Calu3 (cell line): Measurements from ENCODE around the gene CLTCL1. TPM values are rescaled to one million over a fixed set of nuclear protein-coding genes. Genes with fewer than 3 reads are reported as not detected.

Experiments used
- Bru-seq: library from RNA; stranded (reverse); fragments of 400-500 nt; gene quantifications from one replicate; lab custom pipeline; 2021; lab: Mats Ljungman, UMichigan
- BruChase-seq, 2 experiments: library from RNA; stranded (reverse); fragments of 400-500 nt; gene quantifications; one replicate each; lab custom pipeline; 2021; lab: Mats Ljungman, UMichigan
- BruUV-seq: library from RNA; stranded (reverse); fragments of 400-500 nt; replicated peaks from 2 replicates; lab custom pipeline; 2021; lab: Mats Ljungman, UMichigan
- CTCF ChIA-PET: fragments of 300-600 bp; sonication (Branson Sonifier 250); formaldehyde crosslinking; loops from one replicate; lab custom pipeline; 2022; ENCODE audit warnings: antibody characterized with exemption; lab: Charles Lee
- DNase-seq: peaks from one replicate; pipeline ENCODE4 v3.0.0; 2022
- H3K27ac Mint-ChIP-seq: one replicate; pipeline ENCODE4 v1.8.0; 2022; ENCODE audit warnings: mixed read lengths; ENCODE audit not compliant: unreplicated experiment
- H3K27me3 Mint-ChIP-seq: one replicate; pipeline ENCODE4 v1.8.0; 2022; ENCODE audit warnings: mixed read lengths; ENCODE audit not compliant: unreplicated experiment
- H3K36me3 Mint-ChIP-seq: one replicate; pipeline ENCODE4 v1.8.0; 2022; ENCODE audit warnings: mild to moderate bottlenecking, moderate library complexity, mixed read lengths; ENCODE audit not compliant: insufficient read depth, unreplicated experiment
- H3K4me1 Mint-ChIP-seq: one replicate; pipeline ENCODE4 v1.8.0; 2022; ENCODE audit warnings: mild to moderate bottlenecking, low read depth, mixed read lengths; ENCODE audit not compliant: unreplicated experiment
- H3K4me3 Mint-ChIP-seq: one replicate; pipeline ENCODE4 v1.8.0; 2022; ENCODE audit warnings: mild to moderate bottlenecking, low read depth, moderate library complexity, mixed read lengths; ENCODE audit not compliant: unreplicated experiment
- H3K9me3 Mint-ChIP-seq: one replicate; pipeline ENCODE4 v1.8.0; 2022; ENCODE audit warnings: low read depth, mixed read lengths; ENCODE audit not compliant: unreplicated experiment
- CTCF ChIP-seq: fragments of 200-600 bp; IDR thresholded peaks from one replicate; pipeline ENCODE4 v1.8.0; 2022; ENCODE audit warnings: antibody characterized with exemption; ENCODE audit not compliant: unreplicated experiment
- intact Hi-C: fragments of 100-400 bp; cut with micrococcal nuclease; formaldehyde crosslinking; loops from one replicate; pipeline ENCODE4 v1.10.0; 2022; ENCODE audit not compliant: unreplicated experiment
- long read RNA-seq: library from polyadenylated mRNA; stranded (forward); transcript quantifications from one replicate; pipeline ENCODE4 v2.0.0, GENCODE V29; 2022
- total RNA-seq: library from RNA; stranded (reverse); gene quantifications from 2 replicates; pipeline ENCODE4 v1.2.3, GENCODE V29; 2022

The CLTCL1 gene
- 2.9 and 4.4 TPM in 2 replicates for total RNA-seq
- Bru-seq, nascent RNA = percentile 35 among the genes with signal in this experiment
- percentile 32 among the genes with signal in this experiment for BruChase-seq, experiment 1, labeled RNA remaining after a 6-hour chase
- percentile 36 among the genes with signal in this experiment for BruChase-seq, experiment 2, labeled RNA remaining after a 2-hour chase
- long read RNA-seq, full-length matches to known transcripts = 1 of 2 reads
- long read RNA-seq, partial matches to known transcripts = 0 of 2 reads
- long read RNA-seq, other reads (novel, unspliced or antisense) = 1 of 2 reads

DNA sequence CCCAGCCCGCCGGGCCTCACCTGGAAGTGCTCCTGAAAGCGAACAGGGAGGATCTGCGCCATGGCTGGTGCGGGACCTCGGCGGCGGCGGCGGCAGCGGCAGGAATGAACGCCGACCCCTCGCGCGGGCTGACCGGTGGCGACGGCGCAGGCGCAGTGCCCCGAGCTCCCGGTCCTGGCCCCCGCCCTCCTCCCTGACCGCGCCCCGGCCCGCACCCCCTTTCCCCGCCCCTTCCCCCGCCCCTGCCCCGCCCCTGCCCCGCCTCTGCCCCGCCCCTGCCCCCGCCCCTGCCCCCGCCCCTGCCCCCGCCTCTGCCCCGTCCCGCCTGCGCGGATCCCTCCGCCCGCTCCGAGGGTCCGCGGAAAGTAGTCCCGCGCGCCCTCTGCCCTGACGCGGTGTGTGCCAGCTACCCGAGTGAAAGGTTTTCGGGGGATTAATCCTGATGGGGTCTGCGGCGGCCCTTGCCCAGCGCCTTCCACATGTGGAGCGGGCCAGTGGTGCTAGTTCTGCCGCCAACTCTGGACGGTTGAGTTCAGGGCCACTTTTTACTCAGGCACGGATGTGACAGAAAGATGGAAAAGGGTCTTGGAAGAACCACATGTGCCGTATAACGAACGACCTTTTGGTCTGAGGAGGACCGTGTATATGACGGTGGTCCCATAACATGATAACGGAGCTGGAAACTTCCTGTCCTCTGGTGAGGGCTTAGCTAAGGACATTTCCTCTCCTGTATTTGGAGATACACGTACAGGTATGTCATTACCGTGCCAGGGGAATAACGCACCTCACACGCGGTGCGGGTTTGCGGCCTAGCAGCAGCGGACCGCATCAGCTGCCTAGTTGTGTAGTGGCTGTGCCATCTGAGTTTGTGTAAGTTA is at the start of gene CLTCL1:
Gene CLTCL1 (minus strand): TSS at position 140 of the 878 bp plus-strand sequence. CDS start 78 bp downstream, at position 62.
- peaks cover 56% of the 10 kb centered on the region for H3K27me3 Mint-ChIP-seq
- no TSS peak for BruUV-seq
- H3K36me3 Mint-ChIP-seq = peaks cover 20% of the 10 kb centered on the region
- DNase-seq = peak; percentile 85
- intact Hi-C loops = loop anchor here (5.0 kb wide), 1 partner anchor 425 kb away; no protein-coding TSS in a partner anchor
- peak within 1 kb of the TSS; percentile 19 for H3K27ac Mint-ChIP-seq
- no peaks in the 10 kb centered on the region for H3K9me3 Mint-ChIP-seq
- no peak for TF ChIP-seq CTCF
- peaks cover 9% of the 10 kb centered on the region for H3K4me1 Mint-ChIP-seq
- CTCF ChIA-PET = interaction anchor here (1.8 kb wide), 1 partner anchor 147 kb away, joined by 5 read pairs; the partner anchor contains the start of gene ESS2
- H3K4me3 Mint-ChIP-seq = peak within 1 kb of the TSS; percentile 74

- DNase-seq = no peak
- H3K9me3 Mint-ChIP-seq = peaks cover 2% of the 10 kb centered on the region
- no peak overlapping the region for H3K4me3 Mint-ChIP-seq
- H3K27me3 Mint-ChIP-seq = no peaks in the 10 kb centered on the region
- H3K4me1 Mint-ChIP-seq = peaks cover 10% of the 10 kb centered on the region
- no TSS peak for BruUV-seq
- H3K27ac Mint-ChIP-seq = no peak overlapping the region
- TF ChIP-seq CTCF = no peak
- intact Hi-C loops = no loop called here
- CTCF ChIA-PET = interaction anchor here (0.6 kb wide), 1 partner anchor 119 kb away, joined by 10 read pairs; no protein-coding TSS in a partner anchor
- peaks cover 45% of the 10 kb centered on the region for H3K36me3 Mint-ChIP-seq
Measured at GRCh38 chr22:19337137-19337536, 45.6 kb upstream of the CLTCL1 start.

- H3K36me3 Mint-ChIP-seq = peaks cover 43% of the 10 kb centered on the region
- no peak overlapping the region for H3K4me3 Mint-ChIP-seq
- peaks cover 2% of the 10 kb centered on the region for H3K9me3 Mint-ChIP-seq
- H3K27me3 Mint-ChIP-seq = no peaks in the 10 kb centered on the region
- intact Hi-C loops = no loop called here
- peaks cover 10% of the 10 kb centered on the region for H3K4me1 Mint-ChIP-seq
- no peak for DNase-seq
- CTCF ChIA-PET = interaction anchor here (0.6 kb wide), 1 partner anchor 32 kb away, joined by 3 read pairs; no protein-coding TSS in a partner anchor
- H3K27ac Mint-ChIP-seq = no peak overlapping the region
- no TSS peak for BruUV-seq
- TF ChIP-seq CTCF = no peak
Measured at GRCh38 chr22:19336133-19337075, 44.9 kb upstream of the CLTCL1 start.
